Measurements from ENCODE around the gene SLC4A1. TPM values are rescaled to one million over a fixed set of nuclear protein-coding genes. Genes with fewer than 3 reads are reported as not detected.

SLC4A1 gene
- total RNA-seq (2014; rRNA removed; shearing (Covaris generic)) = not detected in 2 replicates
- polyA plus RNA-seq (2016; fragmentation: Nextera tagmentation; extraction: Ambion mirVana) = not detected in 2 replicates
- long read RNA-seq = 0 reads

DNA sequence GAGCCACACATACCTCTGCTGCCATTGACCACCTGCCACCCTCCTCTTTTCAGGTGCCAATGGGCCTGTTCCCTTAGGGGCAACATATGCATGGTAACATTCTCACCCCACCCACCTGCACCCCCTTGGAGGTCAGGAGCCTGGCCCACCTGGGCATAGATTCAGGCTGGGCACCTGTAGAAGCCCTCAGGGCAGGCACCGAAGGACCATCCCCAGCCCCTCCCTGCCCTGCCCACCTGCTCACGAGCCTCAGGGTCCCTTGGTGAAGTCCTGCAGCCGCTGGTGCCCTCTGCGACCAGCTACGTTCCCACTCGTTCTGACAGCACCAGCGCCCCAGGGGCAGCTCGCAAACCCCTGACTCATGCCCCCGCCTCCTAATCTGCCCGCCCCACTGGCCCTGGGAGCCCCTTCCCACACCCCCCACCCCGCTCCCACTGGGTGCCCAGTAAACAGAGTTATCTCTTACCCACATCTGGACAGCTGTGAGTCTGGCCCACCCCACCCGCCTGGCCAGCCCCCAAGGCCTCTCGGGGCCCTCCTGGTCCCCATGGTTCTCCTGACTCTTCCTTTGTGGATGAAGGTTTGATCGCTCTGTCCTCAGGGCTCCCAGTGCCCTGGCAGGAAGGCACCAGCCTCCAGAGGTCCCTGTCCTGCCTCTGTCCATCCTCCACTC is at the start of gene SLC4A1:
SLC4A1 (minus strand) TSS at position 318 of the 673 bp plus-strand sequence. CDS start 5,269 bp downstream, outside the sequence.
- Histone ChIP-seq H3K9me2 (ENCODE audit: insufficient read depth) (no peaks in the 10 kb centered on the region), H3K4me3 (no peak within 1 kb of the TSS), H3K4me1 (ENCODE audit: insufficient read depth) (no peaks in the 10 kb centered on the region), H2AFZ (no peak within 1 kb of the TSS), H3F3A (replicated peaks; ENCODE audit: low read depth) (no peaks in the 10 kb centered on the region), H3K27me3 (ENCODE audit: insufficient read depth) (no peaks in the 10 kb centered on the region), H3K79me2 (replicated peaks; ENCODE audit: insufficient read depth) (no peaks in the 10 kb centered on the region), H3K27ac (ENCODE audit: low read depth) (no peak within 1 kb of the TSS), H3K4me2 (no peak within 1 kb of the TSS), H4K20me1 (replicated peaks; ENCODE audit: insufficient read depth) (no peaks in the 10 kb centered on the region), H3K36me3 (ENCODE audit: insufficient read depth) (no peaks in the 10 kb centered on the region)
- Mint-ChIP-seq H3K4me1 (peaks cover 12% of the 10 kb centered on the region), H3K9me3 (no peaks in the 10 kb centered on the region), H3K27me3 (ENCODE audit: insufficient read depth, low read depth, poor library complexity) (peaks cover 12% of the 10 kb centered on the region), H3K4me3 (no peak within 1 kb of the TSS), H3K27ac (no peak within 1 kb of the TSS), H3K36me3 (ENCODE audit: low read depth) (no peaks in the 10 kb centered on the region)
- TF ChIP-seq, protein P1, sequence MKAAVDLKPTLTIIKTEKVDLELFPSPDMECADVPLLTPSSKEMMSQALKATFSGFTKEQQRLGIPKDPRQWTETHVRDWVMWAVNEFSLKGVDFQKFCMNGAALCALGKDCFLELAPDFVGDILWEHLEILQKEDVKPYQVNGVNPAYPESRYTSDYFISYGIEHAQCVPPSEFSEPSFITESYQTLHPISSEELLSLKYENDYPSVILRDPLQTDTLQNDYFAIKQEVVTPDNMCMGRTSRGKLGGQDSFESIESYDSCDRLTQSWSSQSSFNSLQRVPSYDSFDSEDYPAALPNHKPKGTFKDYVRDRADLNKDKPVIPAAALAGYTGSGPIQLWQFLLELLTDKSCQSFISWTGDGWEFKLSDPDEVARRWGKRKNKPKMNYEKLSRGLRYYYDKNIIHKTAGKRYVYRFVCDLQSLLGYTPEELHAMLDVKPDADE (IDR thresholded peaks at IDR 0.05) = no peak
- TF ChIP-seq, protein P2, sequence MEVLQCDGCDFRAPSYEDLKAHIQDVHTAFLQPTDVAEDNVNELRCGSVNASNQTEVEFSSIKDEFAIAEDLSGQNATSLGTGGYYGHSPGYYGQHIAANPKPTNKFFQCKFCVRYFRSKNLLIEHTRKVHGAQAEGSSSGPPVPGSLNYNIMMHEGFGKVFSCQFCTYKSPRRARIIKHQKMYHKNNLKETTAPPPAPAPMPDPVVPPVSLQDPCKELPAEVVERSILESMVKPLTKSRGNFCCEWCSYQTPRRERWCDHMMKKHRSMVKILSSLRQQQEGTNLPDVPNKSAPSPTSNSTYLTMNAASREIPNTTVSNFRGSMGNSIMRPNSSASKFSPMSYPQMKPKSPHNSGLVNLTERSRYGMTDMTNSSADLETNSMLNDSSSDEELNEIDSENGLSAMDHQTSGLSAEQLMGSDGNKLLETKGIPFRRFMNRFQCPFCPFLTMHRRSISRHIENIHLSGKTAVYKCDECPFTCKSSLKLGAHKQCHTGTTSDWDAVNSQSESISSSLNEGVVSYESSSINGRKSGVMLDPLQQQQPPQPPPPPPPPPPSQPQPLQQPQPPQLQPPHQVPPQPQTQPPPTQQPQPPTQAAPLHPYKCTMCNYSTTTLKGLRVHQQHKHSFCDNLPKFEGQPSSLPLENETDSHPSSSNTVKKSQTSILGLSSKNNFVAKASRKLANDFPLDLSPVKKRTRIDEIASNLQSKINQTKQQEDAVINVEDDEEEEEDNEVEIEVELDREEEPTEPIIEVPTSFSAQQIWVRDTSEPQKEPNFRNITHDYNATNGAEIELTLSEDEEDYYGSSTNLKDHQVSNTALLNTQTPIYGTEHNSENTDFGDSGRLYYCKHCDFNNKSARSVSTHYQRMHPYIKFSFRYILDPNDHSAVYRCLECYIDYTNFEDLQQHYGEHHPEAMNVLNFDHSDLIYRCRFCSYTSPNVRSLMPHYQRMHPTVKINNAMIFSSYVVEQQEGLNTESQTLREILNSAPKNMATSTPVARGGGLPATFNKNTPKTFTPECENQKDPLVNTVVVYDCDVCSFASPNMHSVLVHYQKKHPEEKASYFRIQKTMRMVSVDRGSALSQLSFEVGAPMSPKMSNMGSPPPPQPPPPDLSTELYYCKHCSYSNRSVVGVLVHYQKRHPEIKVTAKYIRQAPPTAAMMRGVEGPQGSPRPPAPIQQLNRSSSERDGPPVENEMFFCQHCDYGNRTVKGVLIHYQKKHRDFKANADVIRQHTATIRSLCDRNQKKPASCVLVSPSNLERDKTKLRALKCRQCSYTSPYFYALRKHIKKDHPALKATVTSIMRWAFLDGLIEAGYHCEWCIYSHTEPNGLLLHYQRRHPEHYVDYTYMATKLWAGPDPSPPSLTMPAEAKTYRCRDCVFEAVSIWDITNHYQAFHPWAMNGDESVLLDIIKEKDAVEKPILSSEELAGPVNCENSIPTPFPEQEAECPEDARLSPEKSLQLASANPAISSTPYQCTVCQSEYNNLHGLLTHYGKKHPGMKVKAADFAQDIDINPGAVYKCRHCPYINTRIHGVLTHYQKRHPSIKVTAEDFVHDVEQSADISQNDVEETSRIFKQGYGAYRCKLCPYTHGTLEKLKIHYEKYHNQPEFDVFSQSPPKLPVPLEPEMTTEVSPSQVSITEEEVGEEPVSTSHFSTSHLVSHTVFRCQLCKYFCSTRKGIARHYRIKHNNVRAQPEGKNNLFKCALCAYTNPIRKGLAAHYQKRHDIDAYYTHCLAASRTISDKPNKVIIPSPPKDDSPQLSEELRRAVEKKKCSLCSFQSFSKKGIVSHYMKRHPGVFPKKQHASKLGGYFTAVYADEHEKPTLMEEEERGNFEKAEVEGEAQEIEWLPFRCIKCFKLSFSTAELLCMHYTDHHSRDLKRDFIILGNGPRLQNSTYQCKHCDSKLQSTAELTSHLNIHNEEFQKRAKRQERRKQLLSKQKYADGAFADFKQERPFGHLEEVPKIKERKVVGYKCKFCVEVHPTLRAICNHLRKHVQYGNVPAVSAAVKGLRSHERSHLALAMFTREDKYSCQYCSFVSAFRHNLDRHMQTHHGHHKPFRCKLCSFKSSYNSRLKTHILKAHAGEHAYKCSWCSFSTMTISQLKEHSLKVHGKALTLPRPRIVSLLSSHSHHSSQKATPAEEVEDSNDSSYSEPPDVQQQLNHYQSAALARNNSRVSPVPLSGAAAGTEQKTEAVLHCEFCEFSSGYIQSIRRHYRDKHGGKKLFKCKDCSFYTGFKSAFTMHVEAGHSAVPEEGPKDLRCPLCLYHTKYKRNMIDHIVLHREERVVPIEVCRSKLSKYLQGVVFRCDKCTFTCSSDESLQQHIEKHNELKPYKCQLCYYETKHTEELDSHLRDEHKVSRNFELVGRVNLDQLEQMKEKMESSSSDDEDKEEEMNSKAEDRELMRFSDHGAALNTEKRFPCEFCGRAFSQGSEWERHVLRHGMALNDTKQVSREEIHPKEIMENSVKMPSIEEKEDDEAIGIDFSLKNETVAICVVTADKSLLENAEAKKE (CRISPR knock-in tag; IDR thresholded peaks at IDR 0.05) = no peak
- TF ChIP-seq, protein P3, sequence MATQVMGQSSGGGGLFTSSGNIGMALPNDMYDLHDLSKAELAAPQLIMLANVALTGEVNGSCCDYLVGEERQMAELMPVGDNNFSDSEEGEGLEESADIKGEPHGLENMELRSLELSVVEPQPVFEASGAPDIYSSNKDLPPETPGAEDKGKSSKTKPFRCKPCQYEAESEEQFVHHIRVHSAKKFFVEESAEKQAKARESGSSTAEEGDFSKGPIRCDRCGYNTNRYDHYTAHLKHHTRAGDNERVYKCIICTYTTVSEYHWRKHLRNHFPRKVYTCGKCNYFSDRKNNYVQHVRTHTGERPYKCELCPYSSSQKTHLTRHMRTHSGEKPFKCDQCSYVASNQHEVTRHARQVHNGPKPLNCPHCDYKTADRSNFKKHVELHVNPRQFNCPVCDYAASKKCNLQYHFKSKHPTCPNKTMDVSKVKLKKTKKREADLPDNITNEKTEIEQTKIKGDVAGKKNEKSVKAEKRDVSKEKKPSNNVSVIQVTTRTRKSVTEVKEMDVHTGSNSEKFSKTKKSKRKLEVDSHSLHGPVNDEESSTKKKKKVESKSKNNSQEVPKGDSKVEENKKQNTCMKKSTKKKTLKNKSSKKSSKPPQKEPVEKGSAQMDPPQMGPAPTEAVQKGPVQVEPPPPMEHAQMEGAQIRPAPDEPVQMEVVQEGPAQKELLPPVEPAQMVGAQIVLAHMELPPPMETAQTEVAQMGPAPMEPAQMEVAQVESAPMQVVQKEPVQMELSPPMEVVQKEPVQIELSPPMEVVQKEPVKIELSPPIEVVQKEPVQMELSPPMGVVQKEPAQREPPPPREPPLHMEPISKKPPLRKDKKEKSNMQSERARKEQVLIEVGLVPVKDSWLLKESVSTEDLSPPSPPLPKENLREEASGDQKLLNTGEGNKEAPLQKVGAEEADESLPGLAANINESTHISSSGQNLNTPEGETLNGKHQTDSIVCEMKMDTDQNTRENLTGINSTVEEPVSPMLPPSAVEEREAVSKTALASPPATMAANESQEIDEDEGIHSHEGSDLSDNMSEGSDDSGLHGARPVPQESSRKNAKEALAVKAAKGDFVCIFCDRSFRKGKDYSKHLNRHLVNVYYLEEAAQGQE (IDR thresholded peaks at IDR 0.05; ENCODE audit: unreplicated experiment) = no peak
- TF ChIP-seq JUNB (IDR thresholded peaks at IDR 0.05; ENCODE audit: unreplicated experiment) (no peak), STAT1 (IDR thresholded peaks at IDR 0.05; ENCODE audit: unreplicated experiment) (no peak), ZNF331 (CRISPR knock-in tag; IDR thresholded peaks at IDR 0.05; ENCODE audit: low read depth) (no peak)
- TF ChIP-seq, protein P4, sequence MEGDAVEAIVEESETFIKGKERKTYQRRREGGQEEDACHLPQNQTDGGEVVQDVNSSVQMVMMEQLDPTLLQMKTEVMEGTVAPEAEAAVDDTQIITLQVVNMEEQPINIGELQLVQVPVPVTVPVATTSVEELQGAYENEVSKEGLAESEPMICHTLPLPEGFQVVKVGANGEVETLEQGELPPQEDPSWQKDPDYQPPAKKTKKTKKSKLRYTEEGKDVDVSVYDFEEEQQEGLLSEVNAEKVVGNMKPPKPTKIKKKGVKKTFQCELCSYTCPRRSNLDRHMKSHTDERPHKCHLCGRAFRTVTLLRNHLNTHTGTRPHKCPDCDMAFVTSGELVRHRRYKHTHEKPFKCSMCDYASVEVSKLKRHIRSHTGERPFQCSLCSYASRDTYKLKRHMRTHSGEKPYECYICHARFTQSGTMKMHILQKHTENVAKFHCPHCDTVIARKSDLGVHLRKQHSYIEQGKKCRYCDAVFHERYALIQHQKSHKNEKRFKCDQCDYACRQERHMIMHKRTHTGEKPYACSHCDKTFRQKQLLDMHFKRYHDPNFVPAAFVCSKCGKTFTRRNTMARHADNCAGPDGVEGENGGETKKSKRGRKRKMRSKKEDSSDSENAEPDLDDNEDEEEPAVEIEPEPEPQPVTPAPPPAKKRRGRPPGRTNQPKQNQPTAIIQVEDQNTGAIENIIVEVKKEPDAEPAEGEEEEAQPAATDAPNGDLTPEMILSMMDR (conservative IDR thresholded peaks at IDR 0.05; ENCODE audit: low read depth in 2 of 2) = no peak
- no peak for ATAC-seq
- DNase-seq (ENCODE audit: low spot score) = no peak

Measured in GM23338 (cell line).